Hippocampal formation (tissue), 2 donors: ENCODE measurements around the gene HOTAIR.
A peak's percentile ranks its signal among the peaks of the same experiment; 100 is the strongest.

Source experiments
- DNase-seq, 2 donors: peaks; one replicate each; lab custom pipeline; 2025; lab: John Stamatoyannopoulos, UW

HOTAIR gene

GRCh38 chr12:53974084-53975063 lies at the start of gene HOTAIR:
TSS of gene HOTAIR (minus strand) at chr12:53974954.
- peak in 1 of 2 donors; percentile 0 for DNase-seq

GRCh38 chr12:54024127-54024526 lies 49.4 kb upstream of the HOTAIR start:
- DNase-seq = no peak

GRCh38 chr12:54022960-54023884 lies 48.5 kb upstream of the HOTAIR start:
- no peak for DNase-seq

GRCh38 chr12:54021432-54022013 lies 46.8 kb upstream of the HOTAIR start:
- no peak for DNase-seq

GRCh38 chr12:54020591-54021405 lies 46.0 kb upstream of the HOTAIR start:
- no peak for DNase-seq

GRCh38 chr12:54019924-54020590 lies 45.3 kb upstream of the HOTAIR start:
- DNase-seq = no peak

GRCh38 chr12:54019091-54019811 lies 44.5 kb upstream of the HOTAIR start:
- no peak for DNase-seq

GRCh38 chr12:54018468-54018984 lies 43.8 kb upstream of the HOTAIR start:
- no peak for DNase-seq

GRCh38 chr12:54017878-54018467 lies 43.2 kb upstream of the HOTAIR start:
- peak; percentile 28 to 39 for DNase-seq

GRCh38 chr12:54017027-54017788 lies 42.5 kb upstream of the HOTAIR start:
- DNase-seq = no peak

- no peak for DNase-seq
These were observed 41.8 kb upstream of the HOTAIR start for GRCh38 chr12:54016478-54016964.

- no peak for DNase-seq
These were observed 41.3 kb upstream of the HOTAIR start for GRCh38 chr12:54016051-54016450.

- no peak for DNase-seq
These were observed 40.5 kb upstream of the HOTAIR start for GRCh38 chr12:54015018-54015931.

- DNase-seq = no peak
These were observed 39.7 kb upstream of the HOTAIR start for GRCh38 chr12:54014377-54015017.

- no peak for DNase-seq
These were observed 38.1 kb upstream of the HOTAIR start for GRCh38 chr12:54012631-54013409.
